Astrocyte of the spinal cord (primary cell): ENCODE measurements around the gene NOL4L.
"Not testable (repeated sequence)": the region's sequence is repeated elsewhere in the genome, so short reads cannot be mapped to it uniquely, and the experiment has no call there.

Experiments used
- DNase-seq: peaks from one replicate; pipeline ENCODE4 v3.0.0; 2011; ENCODE audit warnings: low read depth, low spot score
- H3K4me3 ChIP-seq: 2 replicates; pipeline ENCODE4 v1.5.1; 2011; ENCODE audit warnings: low read depth, mild to moderate bottlenecking, low read length, moderate library complexity
- CTCF ChIP-seq: IDR thresholded peaks from 2 replicates; pipeline ENCODE4 v1.5.1; 2012; ENCODE audit warnings: low read depth, mild to moderate bottlenecking, low read length, inconsistent platforms
- in situ Hi-C: cut with HindIII; loops from 2 replicates; pipeline ENCODE4 v1.10.0; 2017; ENCODE audit warnings: low sequenced_read_pairs

NOL4L gene

GRCh38 chr20:32596681-32597252 is 11.6 kb upstream of the NOL4L start:
- in situ Hi-C loops, result no loop called here
- TF ChIP-seq CTCF, result no peak

GRCh38 chr20:32595143-32595542 is 10.0 kb upstream of the NOL4L start:
- TF ChIP-seq CTCF, result no peak

More at GRCh38 chr20:32596681-32597252, 11.6 kb upstream of the NOL4L start:
- no peak overlapping the region for H3K4me3 ChIP-seq
- no peak for DNase-seq

GRCh38 chr20:32594669-32595068 is 9.5 kb upstream of the NOL4L start:
- DNase-seq, in situ Hi-C loops, H3K4me3 ChIP-seq: not testable (repeated sequence)

More at GRCh38 chr20:32595143-32595542, 10.0 kb upstream of the NOL4L start:
- no peak for DNase-seq
- H3K4me3 ChIP-seq, result no peak overlapping the region
- in situ Hi-C loops, result no loop called here

GRCh38 chr20:32594204-32594603 is 9.1 kb upstream of the NOL4L start:
- TF ChIP-seq CTCF, result no peak
- no peak overlapping the region for H3K4me3 ChIP-seq
- in situ Hi-C loops, result no loop called here
- no peak for DNase-seq

GRCh38 chr20:32592616-32593015 is 7.5 kb upstream of the NOL4L start:
- not testable (repeated sequence) for DNase-seq, H3K4me3 ChIP-seq

GRCh38 chr20:32592022-32592421 is 6.9 kb upstream of the NOL4L start:
- no peak for DNase-seq
- H3K4me3 ChIP-seq, result no peak overlapping the region
- in situ Hi-C loops, result no loop called here
- no peak for TF ChIP-seq CTCF

More at GRCh38 chr20:32592616-32593015, 7.5 kb upstream of the NOL4L start:
- in situ Hi-C loops, result not testable (repeated sequence)

GRCh38 chr20:32589769-32590168 is 4.6 kb upstream of the NOL4L start:
- no peak overlapping the region for H3K4me3 ChIP-seq
- TF ChIP-seq CTCF, result no peak
- DNase-seq, result no peak
- in situ Hi-C loops, result no loop called here

- H3K4me3 ChIP-seq, result no peak overlapping the region
- in situ Hi-C loops, result no loop called here
- TF ChIP-seq CTCF, result no peak
- DNase-seq, result no peak
Observed at GRCh38 chr20:32589256-32589655, 4.1 kb upstream of the NOL4L start.
